Esophagus muscularis mucosa (tissue), 4 donors: ENCODE measurements around the gene TBC1D13. TPM values are rescaled to one million over a fixed set of nuclear protein-coding genes. Genes with fewer than 3 reads are reported as not detected.

Experiments used
- small RNA-seq, 3 donors: library from RNA; depleted of rRNA; stranded (forward); fragments of <200 nt; gene quantifications; one replicate each; pipeline ENCODE3, GENCODE V24; 2016
- total RNA-seq, 4 donors: library from RNA; depleted of rRNA; stranded (reverse); fragments of >200 nt; gene quantifications; one replicate each; pipeline versions ENCODE4 v1.1.0 to v1.2.1, GENCODE V29; 2016

The TBC1D13 gene
- total RNA-seq, 4 donors from 2014 or later: 12.4 to 20.8 (median 16.1) TPM

Small RNA genes lying within 50 kb of the gene (small RNA-seq; reads per million reads assigned to genes)
- 0 reads per million in 3 donors for gene RF00017

Other genes starting within 250 kb of the TBC1D13 start
- gene SPTAN1, start 234.7 kb upstream of the TBC1D13 start, total RNA-seq: 100 to 1,000 TPM; 204 to 368 (median 348) TPM
- gene DYNC2I2, start 130.4 kb upstream of the TBC1D13 start, total RNA-seq: 10 to 100 TPM; 27.8 to 54.8 (median 39.2) TPM
- gene SET, start 98.0 kb upstream of the TBC1D13 start, total RNA-seq: 100 to 1,000 TPM; 170 to 239 (median 205) TPM
- 1 to 10 TPM; 4.0 to 10.0 (median 7.6) TPM for gene PKN3, start 84.8 kb upstream of the TBC1D13 start, total RNA-seq
- gene ZDHHC12, start 63.1 kb upstream of the TBC1D13 start, total RNA-seq: 10 to 100 TPM; 23.3 to 35.7 (median 29.8) TPM
- gene ZER1, start 15.3 kb upstream of the TBC1D13 start, total RNA-seq: 100 to 1,000 TPM in 1 of 4 donors, 10 to 100 TPM in 3; 56.5 to 114 (median 79.4) TPM
- gene ENDOG, start 31.2 kb downstream of the TBC1D13 start, total RNA-seq: 10 to 100 TPM; 21.4 to 44.5 (median 37.5) TPM
- gene SPOUT1, start 42.5 kb downstream of the TBC1D13 start, total RNA-seq: 10 to 100 TPM; 15.3 to 36.5 (median 19.8) TPM
- gene KYAT1, start 94.7 kb downstream of the TBC1D13 start, total RNA-seq: 1 to 10 TPM; 4.3 to 8.4 (median 6.2) TPM
- gene LRRC8A, start 94.9 kb downstream of the TBC1D13 start, total RNA-seq: 10 to 100 TPM; 39.5 to 94.2 (median 55.6) TPM
- 10 to 100 TPM; 10.4 to 22.3 (median 12.0) TPM for gene PHYHD1, start 133.7 kb downstream of the TBC1D13 start, total RNA-seq
- gene DOLK, start 160.3 kb downstream of the TBC1D13 start, total RNA-seq: 10 to 100 TPM; 10.4 to 20.7 (median 14.1) TPM
- gene NUP188, start 160.4 kb downstream of the TBC1D13 start, total RNA-seq: 10 to 100 TPM; 22.9 to 34.0 (median 29.4) TPM
- gene SH3GLB2, start 241.1 kb downstream of the TBC1D13 start, total RNA-seq: 10 to 100 TPM; 71.6 to 92.3 (median 88.5) TPM
- 10 to 100 TPM; 23.9 to 44.2 (median 32.1) TPM for gene MIGA2, start 249.4 kb downstream of the TBC1D13 start, total RNA-seq